ENCODE data around the gene PRR12. TPM values are rescaled to one million over a fixed set of nuclear protein-coding genes. Genes with fewer than 3 reads are reported as not detected.
A peak's percentile ranks its signal among the peaks of the same experiment; 100 is the strongest.
"Not testable (repeated sequence)": the region's sequence is repeated elsewhere in the genome, so short reads cannot be mapped to it uniquely, and the experiment has no call there.

Gene PRR12
- total and polyA plus RNA-seq, 3 donors from 2014 or later = 15.7 to 33.1 (median 32.8) TPM

DNA sequence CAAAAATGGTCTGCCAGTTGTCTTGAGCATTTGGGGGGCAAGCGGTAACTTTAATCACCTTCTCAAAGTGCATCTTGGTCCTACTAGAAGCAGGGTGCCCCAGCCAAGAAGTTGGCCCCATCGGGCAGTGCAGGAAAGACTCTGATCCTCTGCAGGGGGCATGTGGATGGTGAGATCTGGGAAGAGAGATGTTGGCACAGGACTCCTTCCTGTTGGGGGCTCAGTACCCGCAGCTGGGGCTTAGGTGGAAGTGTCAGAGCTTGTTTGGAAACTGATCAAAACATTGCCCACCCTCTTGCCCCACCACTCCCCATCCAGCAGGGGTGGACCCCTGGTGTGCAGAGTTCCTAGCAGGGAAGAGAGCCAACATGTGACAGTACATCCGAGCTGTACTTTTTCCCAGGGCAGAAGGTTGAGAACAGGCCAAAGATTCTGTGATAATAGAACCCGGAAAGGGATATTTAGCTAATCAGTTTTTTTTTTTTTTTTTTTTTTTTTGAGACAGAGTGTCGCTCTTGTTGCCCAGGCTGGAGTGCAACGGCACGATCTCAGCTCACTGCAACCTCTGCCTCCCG lies 40.1 kb downstream of the PRR12 start:
- Histone ChIP-seq H3K36me3 (ENCODE audit: low read depth, missing control alignments) (no peaks in the 10 kb centered on the region), H3K27me3 (no peaks in the 10 kb centered on the region), H3K4me3 (no peak overlapping the region), H3K27ac (peak overlapping the region in 1 of 2 donors; percentile 56), H3K9me3 (no peaks in the 10 kb centered on the region), H3K4me1 (peaks cover 6% of the 10 kb centered on the region)
- TF ChIP-seq, protein P1, sequence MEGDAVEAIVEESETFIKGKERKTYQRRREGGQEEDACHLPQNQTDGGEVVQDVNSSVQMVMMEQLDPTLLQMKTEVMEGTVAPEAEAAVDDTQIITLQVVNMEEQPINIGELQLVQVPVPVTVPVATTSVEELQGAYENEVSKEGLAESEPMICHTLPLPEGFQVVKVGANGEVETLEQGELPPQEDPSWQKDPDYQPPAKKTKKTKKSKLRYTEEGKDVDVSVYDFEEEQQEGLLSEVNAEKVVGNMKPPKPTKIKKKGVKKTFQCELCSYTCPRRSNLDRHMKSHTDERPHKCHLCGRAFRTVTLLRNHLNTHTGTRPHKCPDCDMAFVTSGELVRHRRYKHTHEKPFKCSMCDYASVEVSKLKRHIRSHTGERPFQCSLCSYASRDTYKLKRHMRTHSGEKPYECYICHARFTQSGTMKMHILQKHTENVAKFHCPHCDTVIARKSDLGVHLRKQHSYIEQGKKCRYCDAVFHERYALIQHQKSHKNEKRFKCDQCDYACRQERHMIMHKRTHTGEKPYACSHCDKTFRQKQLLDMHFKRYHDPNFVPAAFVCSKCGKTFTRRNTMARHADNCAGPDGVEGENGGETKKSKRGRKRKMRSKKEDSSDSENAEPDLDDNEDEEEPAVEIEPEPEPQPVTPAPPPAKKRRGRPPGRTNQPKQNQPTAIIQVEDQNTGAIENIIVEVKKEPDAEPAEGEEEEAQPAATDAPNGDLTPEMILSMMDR (IDR thresholded peaks at IDR 0.05) = no peak
- TF ChIP-seq POLR2A (IDR thresholded peaks at IDR 0.05) = no peak
- DNase-seq = no peak
- WGBS, 2 donors = 38 to 41% methylated on average over 9 of the region's 9 CpGs
- intact Hi-C loops (cut with DNase I; ENCODE audit: low total_unique reads) = no loop called here

- 90 to 94% methylated on average over 19 of the region's 19 CpGs for WGBS, 2 donors
- H3K9me3 ChIP-seq = no peaks in the 10 kb centered on the region
- TF ChIP-seq, protein P1 (IDR thresholded peaks at IDR 0.05) = no peak
- TF ChIP-seq POLR2A (IDR thresholded peaks at IDR 0.05) = no peak
- DNase-seq = no peak
- no peaks in the 10 kb centered on the region for H3K27me3 ChIP-seq
- no peaks in the 10 kb centered on the region for H3K36me3 ChIP-seq (ENCODE audit: low read depth, missing control alignments)
- no peak overlapping the region for H3K27ac ChIP-seq
- intact Hi-C loops (cut with DNase I; ENCODE audit: low total_unique reads) = no loop called here
- H3K4me1 ChIP-seq = peaks cover 6% of the 10 kb centered on the region
- H3K4me3 ChIP-seq = no peak overlapping the region
Observed at GRCh38 chr19:49631610-49632192, 40.7 kb downstream of the PRR12 start.

DNA sequence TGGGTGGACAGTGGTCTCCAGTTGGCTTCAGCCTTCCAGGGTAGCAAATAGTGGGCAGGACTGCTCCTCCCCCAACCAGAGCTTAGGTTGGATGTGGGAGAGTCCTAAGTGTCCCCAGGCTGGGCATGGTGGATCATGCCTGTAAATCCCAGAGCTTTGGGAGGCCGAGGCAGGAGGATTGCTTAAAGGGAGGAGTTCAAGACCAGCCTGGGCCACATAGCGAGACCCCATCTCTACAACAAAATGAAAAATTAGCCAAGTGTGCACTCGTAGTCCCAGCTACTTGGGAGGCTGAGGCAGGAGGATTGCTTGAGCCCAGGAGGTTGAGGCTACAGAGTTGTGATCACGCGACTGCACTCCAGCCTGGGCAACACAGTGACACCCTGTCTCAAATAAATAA lies 41.6 kb downstream of the PRR12 start:
- no peaks in the 10 kb centered on the region for H3K9me3 ChIP-seq
- 97 to 98% methylated on average over 5 of the region's 5 CpGs for WGBS, 2 donors
- peaks cover 9% of the 10 kb centered on the region for H3K4me1 ChIP-seq
- H3K36me3 ChIP-seq (ENCODE audit: low read depth, missing control alignments) = no peaks in the 10 kb centered on the region
- no peaks in the 10 kb centered on the region for H3K27me3 ChIP-seq
- H3K4me3 ChIP-seq = no peak overlapping the region
- intact Hi-C loops (cut with DNase I; ENCODE audit: low total_unique reads) = no loop called here
- no peak for DNase-seq
- H3K27ac ChIP-seq = no peak overlapping the region
- TF ChIP-seq, protein P1 (IDR thresholded peaks at IDR 0.05) = no peak
- TF ChIP-seq POLR2A (IDR thresholded peaks at IDR 0.05) = no peak

DNA sequence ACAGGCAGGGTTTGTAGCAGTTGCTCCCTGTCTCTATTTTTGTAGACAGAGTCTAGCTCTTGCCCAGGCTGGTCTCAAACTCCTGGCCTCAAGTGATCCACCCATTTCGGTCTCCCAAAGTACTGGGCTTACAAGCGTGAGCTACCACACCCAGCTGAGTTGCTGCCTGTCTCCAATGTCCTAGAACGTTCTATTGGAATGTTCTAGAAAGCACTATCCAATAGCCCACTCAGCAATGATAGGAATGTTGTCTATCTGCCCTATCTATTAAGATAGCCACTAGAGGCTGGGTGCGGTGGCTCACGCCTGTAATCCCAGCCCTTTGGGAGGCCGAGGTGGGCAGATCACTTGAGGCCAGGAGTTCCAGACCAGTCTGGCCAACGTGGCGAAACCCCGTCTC lies 42.3 kb downstream of the PRR12 start:
- H3K36me3 ChIP-seq (ENCODE audit: low read depth, missing control alignments); H3K27me3 ChIP-seq; H3K27ac ChIP-seq; H3K9me3 ChIP-seq; intact Hi-C loops (cut with DNase I; ENCODE audit: low total_unique reads); DNase-seq; H3K4me3 ChIP-seq: not testable (repeated sequence)
- peaks cover 16% of the 10 kb centered on the region for H3K4me1 ChIP-seq
- 73 to 74% methylated on average over 9 of the region's 9 CpGs for WGBS, 2 donors

DNA sequence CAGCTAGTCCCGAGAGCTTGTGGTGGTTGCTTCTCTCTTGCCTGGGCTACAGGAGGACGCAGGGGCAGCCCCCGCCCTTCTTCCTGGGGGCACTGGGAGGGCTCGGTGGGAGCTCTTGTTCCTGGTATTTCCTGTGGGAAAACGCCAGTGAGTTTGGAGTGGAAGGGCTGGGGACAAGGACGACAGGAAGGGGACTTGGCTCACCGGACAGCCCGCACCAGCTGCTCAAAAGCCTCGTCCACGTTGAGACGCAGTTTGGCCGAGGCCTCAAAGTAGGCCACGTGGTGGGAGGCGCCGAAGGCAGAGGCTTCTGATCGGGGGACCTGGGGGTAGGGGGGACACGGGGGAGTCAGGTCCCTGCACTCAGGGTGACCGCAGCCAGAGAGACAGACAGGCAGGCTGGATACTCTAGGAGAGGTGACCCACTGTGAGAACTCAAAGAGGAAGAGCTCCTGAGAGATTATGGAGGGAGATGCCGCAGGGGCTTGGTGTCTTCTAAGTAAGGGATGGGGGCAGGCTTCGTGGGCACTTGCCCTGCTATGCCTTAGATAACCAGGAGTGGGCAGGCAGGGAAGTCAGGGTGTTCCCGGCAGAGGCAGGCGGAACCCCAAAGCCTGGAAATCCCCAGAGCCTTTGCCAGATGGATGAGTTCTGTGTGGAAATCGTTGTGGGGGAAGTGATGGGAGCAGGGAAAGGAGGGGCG lies 44.7 kb downstream of the PRR12 start:
- Histone ChIP-seq H3K4me3 (no peak overlapping the region), H3K36me3 (ENCODE audit: low read depth, missing control alignments) (no peaks in the 10 kb centered on the region), H3K27me3 (no peaks in the 10 kb centered on the region), H3K4me1 (peaks cover 31% of the 10 kb centered on the region), H3K27ac (peak overlapping the region in 1 of 2 donors; percentile 53), H3K9me3 (no peaks in the 10 kb centered on the region)
- no peak for TF ChIP-seq POLR2A (IDR thresholded peaks at IDR 0.05)
- TF ChIP-seq, protein P1 (IDR thresholded peaks at IDR 0.05) = no peak
- 51 to 60% methylated on average over 24 of the region's 24 CpGs for WGBS, 2 donors
- no peak for DNase-seq
- intact Hi-C loops (cut with DNase I; ENCODE audit: low total_unique reads) = no loop called here
